ENCODE data around the gene TNIK.

GRCh38 chr3:171088964-171089754, 371.0 kb downstream of the TNIK start:
- no peak for TF ChIP-seq CTCF (IDR thresholded peaks at IDR 0.05; ENCODE audit: low read depth, low read length)
- TF ChIP-seq EZH2phosphoT487 (IDR thresholded peaks at IDR 0.05; ENCODE audit: low read depth) = no peak
